ENCODE results near the gene VRK3. TPM values are rescaled to one million over a fixed set of nuclear protein-coding genes. Genes with fewer than 3 reads are reported as not detected.
"Not testable (repeated sequence)": the region's sequence is repeated elsewhere in the genome, so short reads cannot be mapped to it uniquely, and the experiment has no call there.

The VRK3 gene
- total RNA-seq, 6 experiments from 2014 or later = 30.2 to 33.9 (median 32.7) TPM

DNA sequence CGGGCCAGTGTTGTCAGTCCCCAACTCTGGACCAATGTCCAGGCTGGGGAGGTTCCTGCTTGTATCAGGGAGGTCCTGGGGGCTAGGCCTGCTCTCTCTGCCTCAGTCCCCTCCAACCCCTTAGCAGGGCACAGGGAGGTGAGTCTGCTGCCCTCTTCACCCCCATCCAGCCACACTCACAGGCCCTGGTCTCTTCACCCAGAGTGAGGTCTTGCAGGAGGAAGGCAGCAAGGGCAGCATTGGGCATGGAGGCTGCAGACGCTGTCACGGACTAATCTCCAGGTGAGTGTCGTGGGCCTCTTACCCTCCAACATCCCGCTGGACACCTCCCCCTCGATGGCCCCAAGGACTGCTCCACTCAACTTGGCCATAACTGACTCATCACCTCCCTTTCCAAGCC lies 52.3 kb downstream of the VRK3 start:
- Mint-ChIP-seq H3K36me3 (ENCODE audit: low read depth) (peaks cover 4% of the 10 kb centered on the region; the same call in 1 of the 2 replicates), H3K27me3 (ENCODE audit: insufficient read depth) (peaks cover 12% of the 10 kb centered on the region), H3K4me3 (no peak overlapping the region), H3K4me1 (ENCODE audit: low read depth) (peaks cover 17% of the 10 kb centered on the region), H3K9me3 (no peaks in the 10 kb centered on the region), H3K27ac (no peak overlapping the region)
- no peak for DNase-seq
- TF ChIP-seq, protein P1, sequence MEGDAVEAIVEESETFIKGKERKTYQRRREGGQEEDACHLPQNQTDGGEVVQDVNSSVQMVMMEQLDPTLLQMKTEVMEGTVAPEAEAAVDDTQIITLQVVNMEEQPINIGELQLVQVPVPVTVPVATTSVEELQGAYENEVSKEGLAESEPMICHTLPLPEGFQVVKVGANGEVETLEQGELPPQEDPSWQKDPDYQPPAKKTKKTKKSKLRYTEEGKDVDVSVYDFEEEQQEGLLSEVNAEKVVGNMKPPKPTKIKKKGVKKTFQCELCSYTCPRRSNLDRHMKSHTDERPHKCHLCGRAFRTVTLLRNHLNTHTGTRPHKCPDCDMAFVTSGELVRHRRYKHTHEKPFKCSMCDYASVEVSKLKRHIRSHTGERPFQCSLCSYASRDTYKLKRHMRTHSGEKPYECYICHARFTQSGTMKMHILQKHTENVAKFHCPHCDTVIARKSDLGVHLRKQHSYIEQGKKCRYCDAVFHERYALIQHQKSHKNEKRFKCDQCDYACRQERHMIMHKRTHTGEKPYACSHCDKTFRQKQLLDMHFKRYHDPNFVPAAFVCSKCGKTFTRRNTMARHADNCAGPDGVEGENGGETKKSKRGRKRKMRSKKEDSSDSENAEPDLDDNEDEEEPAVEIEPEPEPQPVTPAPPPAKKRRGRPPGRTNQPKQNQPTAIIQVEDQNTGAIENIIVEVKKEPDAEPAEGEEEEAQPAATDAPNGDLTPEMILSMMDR (IDR thresholded peaks at IDR 0.05) = no peak

GRCh38 chr19:49971991-49972411 lies 53.2 kb downstream of the VRK3 start:
- peaks cover 4% of the 10 kb centered on the region; the same call in 1 of the 2 replicates for H3K36me3 Mint-ChIP-seq (ENCODE audit: low read depth)
- H3K4me1 Mint-ChIP-seq (ENCODE audit: low read depth) = peaks cover 16% of the 10 kb centered on the region
- no peak overlapping the region for H3K4me3 Mint-ChIP-seq
- TF ChIP-seq, protein P1 (IDR thresholded peaks at IDR 0.05) = no peak
- no peak overlapping the region for H3K27ac Mint-ChIP-seq
- peaks cover 12% of the 10 kb centered on the region for H3K27me3 Mint-ChIP-seq (ENCODE audit: insufficient read depth)
- no peak for DNase-seq
- H3K9me3 Mint-ChIP-seq = no peaks in the 10 kb centered on the region

DNA sequence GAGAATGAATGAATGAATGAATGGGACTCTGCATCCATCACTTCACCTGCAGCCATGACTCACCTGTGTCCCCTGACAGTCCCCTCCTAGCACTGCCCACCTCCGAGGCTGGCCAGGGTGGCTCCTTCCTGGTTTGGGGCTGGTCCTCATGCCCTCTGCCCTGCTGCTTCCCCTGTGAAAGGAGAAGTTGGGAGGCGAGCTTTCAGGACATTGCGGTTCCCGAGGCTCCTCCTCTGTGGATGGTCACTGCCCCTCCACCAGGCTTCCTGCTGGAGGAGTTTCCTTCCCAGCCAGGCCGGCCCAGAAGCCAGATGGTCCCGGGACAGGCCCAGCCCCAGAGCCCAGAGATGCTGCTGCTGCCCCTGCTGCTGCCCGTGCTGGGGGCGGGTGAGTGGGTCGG lies 55.8 kb downstream of the VRK3 start:
- H3K36me3 Mint-ChIP-seq (ENCODE audit: low read depth); H3K4me1 Mint-ChIP-seq (ENCODE audit: low read depth): not testable (repeated sequence)

GRCh38 chr19:49968279-49968922 lies 56.8 kb downstream of the VRK3 start:
- Mint-ChIP-seq H3K9me3 (no peaks in the 10 kb centered on the region), H3K36me3 (ENCODE audit: low read depth) (no peaks in the 10 kb centered on the region), H3K4me1 (ENCODE audit: low read depth) (no peaks in the 10 kb centered on the region), H3K27ac (no peak overlapping the region), H3K27me3 (ENCODE audit: insufficient read depth) (peaks cover 23% of the 10 kb centered on the region), H3K4me3 (no peak overlapping the region)
- DNase-seq = no peak
- TF ChIP-seq, protein P1 (IDR thresholded peaks at IDR 0.05) = no peak

More for the DNA sequence above, 55.8 kb downstream of the VRK3 start:
- H3K27me3 Mint-ChIP-seq (ENCODE audit: insufficient read depth) = peaks cover 15% of the 10 kb centered on the region
- H3K27ac Mint-ChIP-seq, H3K9me3 Mint-ChIP-seq, H3K4me3 Mint-ChIP-seq, DNase-seq: not testable (repeated sequence)

DNA sequence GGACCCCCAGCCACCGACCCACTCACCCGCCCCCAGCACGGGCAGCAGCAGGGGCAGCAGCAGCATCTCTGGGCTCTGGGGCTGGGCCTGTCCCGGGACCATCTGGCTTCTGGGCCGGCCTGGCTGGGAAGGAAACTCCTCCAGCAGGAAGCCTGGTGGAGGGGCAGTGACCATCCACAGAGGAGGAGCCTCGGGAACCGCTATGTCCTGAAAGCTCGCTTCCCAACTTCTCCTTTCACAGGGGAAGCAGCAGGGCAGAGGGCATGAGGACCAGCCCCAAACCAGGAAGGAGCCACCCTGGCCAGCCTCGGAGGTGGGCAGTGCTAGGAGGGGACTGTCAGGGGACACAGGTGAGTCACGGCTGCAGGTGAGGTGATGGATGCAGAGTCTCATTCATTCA lies 64.2 kb downstream of the VRK3 start, which contains the start of gene SIGLEC11:
Gene SIGLEC11, minus strand, starts transcription at position 193 of the 400 bp plus-strand sequence. Its CDS starts 91 bp downstream, at position 102.
- H3K36me3 Mint-ChIP-seq (ENCODE audit: low read depth); DNase-seq: not testable (repeated sequence)

DNA sequence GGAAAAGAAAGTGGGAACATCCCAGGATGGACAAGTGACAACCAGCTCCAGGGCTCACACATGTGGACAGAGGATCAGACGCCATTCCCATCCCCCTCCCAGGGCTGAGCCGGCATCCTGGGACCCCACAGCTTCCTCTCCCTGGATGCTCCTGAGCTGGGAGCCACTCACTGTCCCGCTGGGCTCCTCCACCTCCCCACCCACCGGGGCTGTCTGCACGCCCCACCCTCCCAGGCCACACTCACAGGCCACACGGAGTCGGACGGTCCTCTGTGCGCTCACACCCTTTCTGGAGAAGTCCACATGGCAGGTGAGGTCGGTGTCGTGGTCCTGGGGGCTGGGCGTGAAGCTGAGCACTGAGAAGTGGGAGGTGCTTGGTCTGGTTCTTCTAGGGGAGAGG lies 65.3 kb downstream of the VRK3 start:
- not testable (repeated sequence) for H3K36me3 Mint-ChIP-seq (ENCODE audit: low read depth); H3K27ac Mint-ChIP-seq; H3K9me3 Mint-ChIP-seq; H3K4me3 Mint-ChIP-seq; H3K4me1 Mint-ChIP-seq (ENCODE audit: low read depth); DNase-seq
- H3K27me3 Mint-ChIP-seq (ENCODE audit: insufficient read depth) = peaks cover 34% of the 10 kb centered on the region

More for the DNA sequence above, 64.2 kb downstream of the VRK3 start, which contains the start of gene SIGLEC11:
- peaks cover 24% of the 10 kb centered on the region for H3K27me3 Mint-ChIP-seq (ENCODE audit: insufficient read depth)
- not testable (repeated sequence) for H3K4me3 Mint-ChIP-seq; H3K4me1 Mint-ChIP-seq (ENCODE audit: low read depth); H3K27ac Mint-ChIP-seq; H3K9me3 Mint-ChIP-seq

- not testable (repeated sequence) for H3K9me3 Mint-ChIP-seq; DNase-seq; H3K27ac Mint-ChIP-seq; H3K36me3 Mint-ChIP-seq (ENCODE audit: low read depth); H3K4me3 Mint-ChIP-seq
- peaks cover 12% of the 10 kb centered on the region; the same call in 1 of the 2 replicates for H3K4me1 Mint-ChIP-seq (ENCODE audit: low read depth)
- peaks cover 29% of the 10 kb centered on the region for H3K27me3 Mint-ChIP-seq (ENCODE audit: insufficient read depth)
These were observed 66.6 kb downstream of the VRK3 start for GRCh38 chr19:49958596-49958995.

GRCh38 chr19:49958144-49958543 lies 67.0 kb downstream of the VRK3 start:
- not testable (repeated sequence) for DNase-seq; H3K36me3 Mint-ChIP-seq (ENCODE audit: low read depth); H3K9me3 Mint-ChIP-seq; H3K27ac Mint-ChIP-seq; H3K4me3 Mint-ChIP-seq
- Mint-ChIP-seq H3K27me3 (ENCODE audit: insufficient read depth) (peaks cover 30% of the 10 kb centered on the region), H3K4me1 (ENCODE audit: low read depth) (peaks cover 12% of the 10 kb centered on the region; the same call in 1 of the 2 replicates)
